Pulmonary artery endothelial cell (primary cell): ENCODE measurements around the gene LRMDA. TPM values are rescaled to one million over a fixed set of nuclear protein-coding genes. Genes with fewer than 3 reads are reported as not detected.
"Not testable (repeated sequence)": the region's sequence is repeated elsewhere in the genome, so short reads cannot be mapped to it uniquely, and the experiment has no call there.

Experiments used
- DNase-seq: peaks from one replicate; pipeline ENCODE4 v3.0.0-alpha.2; 2011; ENCODE audit warnings: low read depth, low spot score
- total RNA-seq: library from RNA; depleted of rRNA; stranded (reverse); fragments of >200 nt; gene quantifications from 2 replicates; pipeline ENCODE4 v1.2.3, GENCODE V29; 2014

Gene LRMDA
- total RNA-seq, 1 donor from 2014 or later: 14.6 TPM

DNA sequence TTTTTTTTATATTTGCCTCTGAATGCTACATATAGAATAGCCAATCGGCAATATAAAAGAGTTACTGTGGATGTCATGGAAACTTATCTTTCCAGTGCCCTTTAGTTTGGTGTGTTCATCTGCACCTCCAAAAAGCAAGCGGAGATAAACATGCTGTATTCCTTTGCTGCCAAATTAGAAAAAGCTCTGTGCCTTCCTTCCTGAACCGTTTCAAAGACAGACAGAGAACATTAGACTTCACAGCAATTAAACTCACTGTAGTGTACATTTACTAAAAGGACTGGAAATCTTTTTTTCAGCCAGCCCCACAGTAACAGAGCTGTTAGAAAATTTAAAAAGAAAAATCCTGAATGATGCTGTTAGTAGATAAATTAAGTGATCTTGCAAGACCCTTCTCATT is 707.5 kb downstream of the LRMDA start:
- DNase-seq: no peak

DNA sequence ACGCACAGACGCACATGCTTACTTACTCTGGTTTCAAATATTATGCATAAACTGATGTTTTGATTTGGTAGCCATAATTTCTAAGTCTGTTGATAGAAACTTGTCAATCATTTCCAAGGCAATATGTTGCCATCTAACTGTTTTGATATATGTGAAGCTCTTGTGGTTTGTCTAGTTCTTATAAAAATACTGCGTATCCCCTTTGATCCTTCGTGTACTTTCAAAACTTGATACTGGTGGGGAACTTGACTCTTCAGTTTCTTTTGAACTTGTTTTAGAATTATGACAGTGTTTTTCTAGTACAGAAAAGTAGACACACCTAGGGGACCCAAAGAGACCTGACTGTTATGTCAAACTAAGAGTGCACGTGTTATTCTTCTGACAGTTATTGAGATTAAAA is 708.0 kb downstream of the LRMDA start:
- DNase-seq: no peak

DNA sequence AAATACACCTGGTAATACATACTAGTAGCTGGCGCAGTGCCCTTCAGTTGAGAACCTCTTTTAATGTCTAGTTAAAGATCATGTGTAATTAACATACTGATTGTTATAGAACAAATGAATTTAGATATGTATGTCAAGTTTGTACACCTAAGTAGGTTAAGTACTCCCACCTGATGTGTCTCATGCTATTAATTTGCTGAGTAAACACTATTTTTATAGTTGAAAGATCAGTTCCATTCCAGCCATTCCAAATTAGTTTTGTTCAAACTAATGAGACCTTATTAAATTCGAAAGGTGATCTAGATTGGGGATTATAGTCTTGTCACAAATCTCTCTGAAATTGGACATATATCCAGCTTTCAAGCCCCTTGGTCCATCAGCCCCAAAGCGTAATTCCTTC is 710.0 kb downstream of the LRMDA start:
- DNase-seq: no peak

DNA sequence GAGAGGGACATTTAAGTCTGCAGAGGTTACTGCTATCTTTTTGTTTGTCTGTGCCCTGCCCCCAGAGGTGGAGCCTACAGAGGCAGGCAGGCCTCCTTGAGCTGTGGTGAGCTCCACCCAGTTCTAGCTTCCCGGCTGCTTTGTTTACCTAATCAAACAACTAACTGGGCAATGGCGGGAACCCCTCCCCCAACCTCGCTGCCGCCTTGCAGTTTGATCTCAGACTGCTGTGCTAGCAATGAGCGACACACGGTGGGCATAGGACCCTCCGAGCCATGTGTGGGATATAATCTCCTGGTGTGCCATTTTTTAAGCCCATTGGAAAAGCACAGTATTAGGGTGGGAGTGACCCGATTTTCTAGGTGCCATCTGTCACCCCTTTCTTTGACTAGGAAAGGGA is 716.8 kb downstream of the LRMDA start:
- DNase-seq: not testable (repeated sequence)

DNA sequence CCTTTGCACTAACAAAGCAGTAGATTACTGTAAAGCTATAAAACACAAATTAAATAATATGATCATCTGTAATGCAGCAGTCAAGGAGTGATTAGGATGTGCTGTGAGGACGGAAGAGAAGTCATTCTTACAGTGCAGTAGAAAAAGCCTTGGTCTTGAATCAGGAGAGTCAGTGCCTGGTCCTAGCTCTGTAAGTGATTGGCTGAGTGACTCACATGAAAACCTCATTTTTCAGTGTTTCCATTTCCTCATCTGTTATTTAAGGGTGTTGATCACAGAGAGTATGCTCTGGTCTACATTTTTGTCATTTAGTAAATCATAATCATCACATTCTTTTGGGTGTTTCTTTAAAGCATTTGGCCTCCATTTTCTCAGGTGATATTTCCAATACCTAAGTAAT is 717.8 kb downstream of the LRMDA start:
- no peak for DNase-seq

DNA sequence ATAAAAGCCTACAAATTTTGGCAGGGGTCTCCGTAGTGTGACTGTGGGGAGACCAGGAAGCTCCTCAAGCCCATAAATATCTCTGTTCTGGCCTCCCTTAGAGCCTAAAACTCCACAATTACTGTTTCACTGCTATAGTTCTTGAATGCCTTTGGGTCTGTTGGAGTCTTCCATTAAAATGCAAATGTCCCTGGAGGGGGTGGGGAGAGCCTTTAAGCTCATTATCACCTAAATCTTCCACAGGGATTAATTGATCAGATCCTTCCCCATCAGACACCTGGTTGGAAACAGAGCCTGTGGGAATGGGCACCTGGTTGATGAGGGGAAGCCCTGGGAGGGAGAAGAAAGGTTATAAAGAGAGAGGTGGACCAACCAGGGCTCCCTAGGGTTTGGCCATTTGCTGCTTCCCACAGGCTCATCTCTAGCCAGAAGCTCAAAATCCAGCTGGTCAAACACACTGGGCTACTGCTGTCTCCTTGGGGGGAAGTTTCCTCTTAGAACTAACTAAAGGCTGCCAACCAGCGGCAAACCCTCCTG is 718.2 kb downstream of the LRMDA start:
- no peak for DNase-seq

DNA sequence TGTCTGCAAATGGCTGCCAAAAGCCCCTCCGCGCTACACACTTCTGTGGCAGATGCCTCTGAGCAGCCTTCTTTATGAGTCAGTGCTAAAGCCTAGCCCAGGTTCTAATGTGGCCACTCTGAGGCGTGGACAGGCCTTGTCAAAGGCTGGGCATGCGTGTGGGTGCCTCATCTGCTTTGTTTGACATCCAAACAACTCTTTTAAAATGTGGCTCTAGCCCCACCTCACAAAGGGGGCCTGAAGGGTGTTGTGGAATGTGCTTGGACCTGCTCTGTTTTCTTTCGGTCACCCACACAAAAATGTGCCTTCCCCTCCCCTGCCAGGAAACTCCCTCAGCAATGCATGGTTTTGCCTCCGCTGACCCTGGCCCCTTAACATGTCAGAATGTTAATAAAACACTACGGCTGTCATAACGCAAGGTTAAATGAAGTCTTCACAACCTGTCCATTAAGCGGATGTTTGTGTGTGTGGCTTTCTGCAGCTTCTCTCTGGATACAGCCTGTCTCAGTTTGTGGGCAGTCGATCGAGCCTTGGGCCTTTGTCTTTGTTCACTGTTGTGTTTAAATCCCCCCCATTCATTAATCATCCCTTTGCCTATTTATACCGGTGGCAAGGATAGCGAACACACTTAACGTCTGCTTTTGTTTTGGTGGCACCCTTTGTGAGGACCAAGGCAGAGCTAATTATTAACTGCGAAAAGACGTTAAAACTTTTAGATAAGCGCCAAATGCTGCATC is 718.9 kb downstream of the LRMDA start:
- DNase-seq: no peak

DNA sequence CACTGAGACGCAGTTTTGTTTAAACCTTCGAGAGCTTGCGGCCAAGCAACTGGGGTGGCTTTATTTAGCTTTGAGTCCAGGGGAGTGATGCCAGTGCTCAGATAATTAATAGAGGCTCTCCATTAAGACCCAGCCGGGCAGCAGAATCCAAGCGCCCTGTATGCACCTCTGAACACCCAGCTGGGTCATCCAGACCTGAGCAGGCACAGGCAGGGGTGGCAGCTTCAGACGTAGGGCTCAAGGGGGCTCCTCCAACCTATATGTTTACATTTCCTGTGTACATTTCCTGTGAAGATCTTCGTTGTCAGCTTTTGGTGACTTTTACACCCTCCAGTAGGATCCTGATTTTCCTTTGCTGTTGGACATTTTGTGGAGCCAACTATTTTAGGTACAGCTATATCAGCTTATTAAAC is 719.5 kb downstream of the LRMDA start:
- no peak for DNase-seq

DNA sequence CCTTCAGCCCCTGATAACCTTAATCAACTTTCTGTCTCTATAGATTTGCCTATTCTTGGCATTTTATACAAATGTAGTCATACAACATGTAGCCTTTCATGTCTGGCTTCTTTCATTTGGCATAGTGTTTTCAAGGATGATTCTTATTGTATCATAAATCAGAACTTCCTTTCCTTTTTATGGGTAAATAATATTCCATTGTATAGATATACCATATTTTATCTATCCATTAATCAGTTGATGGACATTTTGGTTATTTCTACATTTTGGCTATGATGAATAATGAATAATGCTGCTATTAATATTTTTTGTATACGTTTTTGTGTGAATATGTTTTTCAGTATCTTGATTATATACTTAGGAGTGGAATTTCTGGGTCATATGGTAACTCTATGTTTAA is 720.8 kb downstream of the LRMDA start:
- DNase-seq: no peak

DNA sequence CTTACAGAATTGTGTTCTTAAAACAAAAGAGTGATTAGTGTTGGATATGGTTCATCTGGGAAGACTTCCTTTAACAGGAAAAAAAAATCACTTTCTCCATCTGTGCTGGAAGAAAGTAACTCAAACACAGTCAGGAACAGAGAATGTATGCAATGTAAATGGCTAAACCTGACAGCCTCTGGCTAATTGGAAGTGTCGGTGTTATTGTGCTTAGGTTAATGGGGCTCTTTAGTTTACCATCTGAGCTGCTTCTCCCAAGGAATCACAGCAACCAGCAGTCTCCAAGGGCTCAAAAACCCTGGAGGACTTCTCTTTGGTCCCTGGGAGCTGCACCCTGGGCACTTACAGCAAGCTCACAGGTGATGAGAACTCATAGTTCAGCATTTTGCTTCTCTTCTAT is 724.5 kb downstream of the LRMDA start:
- no peak for DNase-seq

DNA sequence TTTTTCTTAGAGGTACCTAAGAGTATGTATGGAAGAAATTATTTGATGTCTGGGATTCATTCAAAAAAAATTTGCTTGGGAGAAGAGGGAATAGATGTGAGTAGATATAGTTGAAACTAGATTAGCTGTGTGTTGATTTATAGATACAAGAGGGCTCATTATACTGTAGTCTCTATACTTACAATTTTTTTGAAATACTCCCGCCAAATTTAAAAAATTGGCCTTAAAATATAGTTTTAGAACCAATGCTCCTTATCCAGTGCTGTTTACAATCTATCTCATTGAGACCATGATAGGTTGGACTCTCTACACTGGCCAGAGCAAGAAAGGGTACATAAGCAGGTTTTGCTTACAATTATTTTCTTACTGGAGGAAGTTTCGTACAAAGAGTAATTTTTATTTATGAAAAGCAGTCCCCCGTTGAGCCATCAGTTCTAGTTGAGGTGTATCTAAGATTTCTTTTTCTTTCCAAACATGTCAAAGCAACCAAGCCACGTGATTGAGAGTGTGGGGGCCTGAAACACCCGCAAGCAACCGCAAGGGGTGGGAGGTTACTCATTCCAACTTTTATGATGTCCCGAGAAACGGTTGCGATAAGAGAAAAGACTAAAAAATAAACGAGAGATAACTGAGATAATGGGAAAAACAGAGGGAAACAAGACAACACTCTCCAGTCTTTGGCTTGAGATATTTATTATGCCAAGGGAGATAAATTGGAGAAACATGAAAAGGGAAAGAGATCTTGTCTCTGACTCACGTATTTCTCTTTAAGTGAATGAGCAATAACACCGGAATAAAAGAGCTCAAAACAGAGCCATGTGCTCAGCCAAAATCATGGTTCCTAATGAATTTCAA is 729.2 kb downstream of the LRMDA start:
- no peak for DNase-seq

DNA sequence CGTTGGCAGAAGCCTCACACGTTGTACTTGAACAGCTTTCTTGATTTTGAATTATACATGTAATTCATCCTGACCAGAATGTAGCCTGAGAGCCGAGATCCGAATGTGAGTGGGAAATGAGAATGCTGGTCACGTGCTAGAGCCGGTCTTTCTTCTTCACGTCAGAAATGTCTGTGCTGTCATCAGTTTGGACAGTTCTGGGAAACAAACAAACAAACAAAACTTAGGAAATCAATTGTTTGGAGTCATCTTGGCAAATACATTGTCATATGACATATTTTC is 729.8 kb downstream of the LRMDA start:
- DNase-seq: no peak

DNA sequence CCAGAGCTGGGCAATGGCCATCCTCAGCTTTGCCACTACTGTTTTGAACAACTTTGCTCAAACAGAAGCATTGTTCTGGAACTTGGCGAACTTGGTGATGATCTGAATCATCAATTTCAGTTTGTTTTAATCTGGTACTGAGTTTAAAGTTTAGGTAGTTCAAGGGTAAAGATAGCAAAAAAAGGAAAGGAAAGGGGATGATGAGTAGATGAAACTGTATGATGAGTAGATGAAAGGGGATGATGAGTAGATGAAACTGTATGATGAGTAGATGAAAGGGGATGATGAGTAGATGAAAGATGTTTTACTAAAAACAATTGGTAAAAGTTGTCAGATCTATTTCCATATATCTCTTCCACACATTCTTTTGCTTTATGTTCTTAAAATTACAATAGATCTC is 737.0 kb downstream of the LRMDA start:
- no peak for DNase-seq

DNA sequence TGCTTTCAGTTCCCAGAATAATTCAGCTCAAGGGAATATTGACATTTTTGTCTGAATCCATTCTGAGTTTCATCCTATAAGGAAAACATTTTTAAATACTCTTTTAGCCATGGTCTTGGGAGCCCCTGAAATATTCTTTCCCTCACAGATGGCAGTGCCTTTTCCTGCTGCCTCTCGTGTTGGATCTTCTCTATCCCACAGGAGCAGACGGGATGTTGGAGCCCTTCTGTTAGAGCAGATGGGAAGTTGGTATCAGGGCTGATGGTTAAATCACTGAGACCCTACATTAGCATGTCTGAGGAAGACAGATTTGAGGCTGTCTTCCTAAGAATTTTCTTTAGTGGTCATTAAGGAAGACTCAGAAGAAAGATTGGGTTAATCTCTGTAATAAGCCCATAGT is 737.8 kb downstream of the LRMDA start:
- no peak for DNase-seq

DNA sequence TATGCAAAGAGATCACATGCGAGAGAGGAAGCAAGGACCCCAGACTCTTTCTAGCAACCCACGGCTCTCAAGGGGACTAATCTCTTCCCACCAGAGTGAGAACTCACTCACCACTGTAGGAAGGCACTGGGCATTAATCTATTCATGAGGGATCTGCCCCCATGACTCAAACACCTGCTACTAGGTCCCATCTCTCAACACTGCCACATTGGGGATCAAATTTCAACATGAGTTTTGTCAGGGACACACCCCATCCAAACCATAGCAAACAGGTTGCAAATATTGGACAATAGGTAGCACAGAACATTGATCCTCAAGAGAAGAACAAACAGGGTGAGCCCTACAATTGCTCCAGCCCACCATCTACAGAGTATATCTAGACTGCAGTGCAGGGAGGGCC is 740.6 kb downstream of the LRMDA start:
- DNase-seq: no peak

DNA sequence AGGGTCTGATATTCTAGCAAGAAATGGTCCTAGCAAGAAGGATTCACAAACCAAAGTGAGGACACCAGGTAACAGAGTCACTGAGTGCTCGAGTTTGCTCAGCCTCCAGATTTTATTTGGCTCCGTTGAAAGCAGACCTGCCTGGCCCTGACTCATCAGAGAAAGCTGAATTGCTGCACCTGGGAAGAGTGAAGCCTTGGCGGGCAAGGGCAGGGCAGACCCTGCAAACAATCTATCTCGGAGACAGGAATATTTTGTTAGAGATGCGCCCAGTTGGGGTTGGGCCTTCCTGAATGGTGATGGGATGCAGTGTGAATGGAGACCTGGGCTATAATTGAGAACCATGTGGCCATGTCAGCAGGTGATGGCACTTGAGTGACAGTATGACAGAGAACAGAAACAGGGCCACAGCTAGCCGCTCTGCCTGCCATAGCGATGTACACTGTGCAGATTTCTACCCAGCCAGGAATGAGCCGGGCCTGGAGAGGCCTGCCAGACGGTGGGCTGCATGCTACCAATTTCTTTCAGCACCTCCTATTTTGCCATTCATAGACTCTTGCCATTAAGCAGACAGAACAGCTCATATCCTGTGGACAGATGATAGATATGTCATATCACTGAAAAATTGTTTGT is 744.2 kb downstream of the LRMDA start:
- DNase-seq: no peak

DNA sequence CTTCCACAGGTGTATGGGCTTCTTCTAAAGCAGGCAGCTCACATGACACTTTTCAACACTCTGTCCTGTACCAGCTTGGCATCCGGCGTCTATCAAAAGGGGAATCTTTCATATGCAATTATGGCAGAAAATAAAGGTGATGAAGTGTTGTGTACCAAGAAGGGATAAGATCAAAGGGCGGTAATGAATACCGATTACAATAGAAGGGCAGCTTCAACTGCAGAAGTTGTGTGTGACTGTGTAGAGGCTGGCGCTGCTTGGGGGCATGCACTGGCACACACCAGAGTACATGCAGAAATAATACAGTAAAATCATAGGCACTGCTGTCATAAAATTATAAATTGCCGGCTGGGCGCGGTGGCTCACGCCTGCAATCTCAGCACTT is 744.7 kb downstream of the LRMDA start:
- no peak for DNase-seq

DNA sequence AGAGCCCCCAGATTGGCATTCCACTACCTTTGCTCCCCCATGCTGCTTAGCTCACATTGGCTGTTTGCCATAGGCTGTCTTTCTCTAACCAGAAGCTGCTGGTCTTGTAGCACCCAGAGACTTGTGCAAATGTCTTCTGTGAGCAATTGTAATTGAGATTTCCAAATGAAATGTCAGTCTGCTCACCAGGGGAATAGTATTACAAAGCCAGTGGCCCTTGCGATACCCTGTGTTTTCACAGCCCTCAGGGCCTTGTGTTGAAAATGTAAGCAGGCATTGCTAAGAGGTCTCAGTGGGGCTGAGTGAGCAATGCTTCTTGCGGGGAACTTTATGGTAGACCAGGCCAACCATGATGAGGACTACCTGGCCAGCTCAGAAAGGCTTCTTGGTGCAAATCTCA is 746.5 kb downstream of the LRMDA start:
- DNase-seq: no peak

DNA sequence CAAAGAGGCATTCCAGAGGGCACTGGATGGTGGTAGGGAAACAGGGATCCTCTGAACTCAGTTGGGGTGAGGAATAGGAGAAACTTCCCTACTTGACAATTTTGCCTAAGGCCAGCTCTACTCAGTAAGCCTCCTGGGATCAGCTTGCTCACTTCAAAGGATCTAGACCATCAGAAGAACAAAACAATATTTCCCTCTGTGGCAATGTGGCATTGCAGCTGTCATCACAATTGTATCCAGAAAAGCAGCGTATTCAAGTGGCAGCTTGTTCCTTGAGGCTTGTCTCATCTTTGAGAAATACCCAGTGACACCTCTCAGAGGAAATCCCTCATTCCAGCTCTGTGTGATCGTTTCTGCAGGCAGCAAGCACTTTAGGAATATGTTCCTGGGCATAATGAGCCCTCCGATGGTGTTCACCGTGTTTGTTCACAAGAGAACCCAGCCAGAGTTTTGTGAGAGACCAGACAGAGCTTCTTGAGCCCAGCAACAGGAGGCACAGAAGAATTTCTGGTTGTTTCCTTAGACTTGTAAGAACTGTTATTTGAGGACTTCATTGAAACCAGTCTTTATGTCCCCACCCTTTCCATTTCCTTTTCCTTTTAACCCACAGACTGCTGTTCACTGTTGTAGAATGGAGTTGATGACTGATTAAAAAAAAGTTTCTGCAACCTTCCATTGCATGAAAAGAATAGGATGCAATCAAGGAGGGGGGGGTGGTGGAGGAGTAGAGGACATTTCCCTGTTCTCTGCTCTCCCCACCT is 747.3 kb downstream of the LRMDA start:
- no peak for DNase-seq

DNA sequence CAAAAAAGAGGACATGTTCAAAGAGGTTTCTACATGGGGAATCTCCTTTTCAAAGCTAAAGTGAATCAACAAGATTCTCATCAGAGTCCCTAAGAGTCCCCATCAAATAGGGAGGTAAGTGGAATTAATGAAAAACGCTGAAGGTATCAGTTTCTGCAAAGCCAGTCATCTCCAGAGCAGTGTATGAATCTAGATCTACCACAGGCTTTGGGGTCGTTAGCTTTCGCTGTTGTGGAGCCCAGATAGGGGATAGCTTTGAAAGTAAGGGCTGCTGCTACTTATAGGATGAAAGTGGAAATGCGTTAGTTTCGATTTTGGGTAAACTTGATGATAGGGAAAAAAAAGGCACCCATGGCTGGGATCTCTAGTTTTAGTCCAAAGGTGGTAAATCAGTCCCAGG is 748.4 kb downstream of the LRMDA start:
- DNase-seq: no peak

DNA sequence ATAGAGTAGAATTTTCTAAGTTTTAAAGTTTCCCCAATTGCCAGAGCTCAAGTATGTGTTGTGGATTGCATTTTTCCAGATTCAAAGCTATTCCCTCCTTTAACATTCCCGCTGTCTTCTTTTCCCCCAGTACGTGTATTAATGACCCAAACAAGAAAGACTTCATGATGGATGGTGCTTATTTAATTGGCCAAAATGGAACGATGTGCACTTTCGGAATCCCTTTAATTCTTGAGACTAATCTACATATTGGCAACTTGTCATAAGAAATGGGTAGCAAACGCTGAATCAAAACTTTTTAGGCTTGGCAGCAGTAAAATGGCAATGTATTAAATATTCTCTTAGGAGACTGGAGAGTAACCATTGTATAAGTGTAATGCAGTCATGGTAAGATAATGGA is 753.2 kb downstream of the LRMDA start:
- DNase-seq: no peak
